ENCODE results near the gene ANKRD13B. TPM values are rescaled to one million over a fixed set of nuclear protein-coding genes. Genes with fewer than 3 reads are reported as not detected.

ANKRD13B gene
- total and polyA plus RNA-seq, 2 donors (not counting 1 experiment from before 2014, with no cell fraction given): 1.6 to 2.8 TPM

- Histone ChIP-seq H3K9me3 (ENCODE audit: control extremely low read depth in 1 of 3, control insufficient read depth in 2 of 3, insufficient read depth in 1 of 3, low read length in 2 of 3) (no peaks in the 10 kb centered on the region), H3K9ac (ENCODE audit: low read length) (no peak overlapping the region), H2AFZ (ENCODE audit: insufficient read depth, low read depth, low read length, poor library complexity, severe bottlenecking) (no peak overlapping the region), H3K36me3 (replicated peaks in 1 of 2; ENCODE audit: control extremely low read depth in 1 of 2, control insufficient read depth in 1 of 2, extremely low read depth in 1 of 2, insufficient read depth in 2 of 2, low read length in 1 of 2) (peaks cover 0 to 64% of the 10 kb centered on the region in 2 experiments), H4K20me1 (ENCODE audit: control insufficient read depth, insufficient read depth, low read length, poor library complexity, severe bottlenecking) (peaks cover 48% of the 10 kb centered on the region), H3K27me3 (replicated peaks in 1 of 4; ENCODE audit: control extremely low read depth in 1 of 4, control insufficient read depth in 3 of 4, insufficient read depth in 4 of 4, low read length in 3 of 4) (no peaks in the 10 kb centered on the region), H3K79me2 (ENCODE audit: control insufficient read depth, insufficient read depth, low read length) (peaks cover 50% of the 10 kb centered on the region), H3K4me3 (ENCODE audit: control extremely low read depth in 1 of 5, extremely low read depth in 1 of 5, insufficient read depth in 1 of 5, low read depth in 2 of 5, low read length in 4 of 5) (no peak overlapping the region), H3K4me2 (replicated peaks; ENCODE audit: low read depth, low read length, poor library complexity, severe bottlenecking) (no peak overlapping the region), H3K27ac (ENCODE audit: low read length in 2 of 2) (no peak overlapping the region), H3K4me1 (ENCODE audit: control insufficient read depth in 2 of 2, insufficient read depth in 2 of 2, low read length in 2 of 2) (peaks cover 19 to 23% of the 10 kb centered on the region in 2 donors)
- H3K9me3 Mint-ChIP-seq (ENCODE audit: insufficient read depth): no peaks in the 10 kb centered on the region
- no peak for TF ChIP-seq EZH2 (IDR thresholded peaks at IDR 0.05; ENCODE audit: borderline replicate concordance, insufficient read depth, low read depth, low read length, poor library complexity, severe bottlenecking)
- TF ChIP-seq, protein P1, sequence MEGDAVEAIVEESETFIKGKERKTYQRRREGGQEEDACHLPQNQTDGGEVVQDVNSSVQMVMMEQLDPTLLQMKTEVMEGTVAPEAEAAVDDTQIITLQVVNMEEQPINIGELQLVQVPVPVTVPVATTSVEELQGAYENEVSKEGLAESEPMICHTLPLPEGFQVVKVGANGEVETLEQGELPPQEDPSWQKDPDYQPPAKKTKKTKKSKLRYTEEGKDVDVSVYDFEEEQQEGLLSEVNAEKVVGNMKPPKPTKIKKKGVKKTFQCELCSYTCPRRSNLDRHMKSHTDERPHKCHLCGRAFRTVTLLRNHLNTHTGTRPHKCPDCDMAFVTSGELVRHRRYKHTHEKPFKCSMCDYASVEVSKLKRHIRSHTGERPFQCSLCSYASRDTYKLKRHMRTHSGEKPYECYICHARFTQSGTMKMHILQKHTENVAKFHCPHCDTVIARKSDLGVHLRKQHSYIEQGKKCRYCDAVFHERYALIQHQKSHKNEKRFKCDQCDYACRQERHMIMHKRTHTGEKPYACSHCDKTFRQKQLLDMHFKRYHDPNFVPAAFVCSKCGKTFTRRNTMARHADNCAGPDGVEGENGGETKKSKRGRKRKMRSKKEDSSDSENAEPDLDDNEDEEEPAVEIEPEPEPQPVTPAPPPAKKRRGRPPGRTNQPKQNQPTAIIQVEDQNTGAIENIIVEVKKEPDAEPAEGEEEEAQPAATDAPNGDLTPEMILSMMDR (IDR thresholded peaks at IDR 0.05): peak; percentile 79
- peak; percentile 93 for DNase-seq
- H3K27me3 Mint-ChIP-seq: no peaks in the 10 kb centered on the region
- CTCF ChIA-PET: interaction anchor here (0.6 to 24.3 kb wide), 22 partner anchors 8 to 516 kb away, joined by 3 to 336 read pairs (median 4); partner anchors contain the start of genes ABHD15, ANKRD13B, SSH2 and TP53I13
- peaks cover 27% of the 10 kb centered on the region for H3K4me1 Mint-ChIP-seq
- POLR2A ChIA-PET: interaction anchor here (0.7 to 4.4 kb wide), 5 partner anchors 8 to 351 kb away, joined by 3 to 18 read pairs (median 3); partner anchors contain the start of gene ANKRD13B
- 50% methylated on average over 8 of the region's 15 CpGs for WGBS (ENCODE audit: insufficient coverage)
- intact Hi-C loops (cut with micrococcal nuclease): loop anchor here (1.0 to 2.0 kb wide), 8 partner anchors 11 to 441 kb away; partner anchors contain the start of genes SSH2 and TP53I13
- H3K4me3 Mint-ChIP-seq: no peak overlapping the region
- ATAC-seq (ENCODE audit: low read depth): peak; percentile 96
- H3K27ac Mint-ChIP-seq: peak overlapping the region; percentile 87
Observed at GRCh38 chr17:29579866-29580771, 12.8 kb upstream of the ANKRD13B start.
